DMS 273 treated with DMSO at 0.1 percent for 48 hours (cell line): ENCODE measurements around the gene LRRC3C.
A peak's percentile ranks its signal among the peaks of the same experiment; 100 is the strongest.
"Not testable (repeated sequence)": the region's sequence is repeated elsewhere in the genome, so short reads cannot be mapped to it uniquely, and the experiment has no call there.

ENCODE experiments used
- DNase-seq: peaks from one replicate; lab custom pipeline; 2025; lab: John Stamatoyannopoulos, UW

Gene LRRC3C

DNA sequence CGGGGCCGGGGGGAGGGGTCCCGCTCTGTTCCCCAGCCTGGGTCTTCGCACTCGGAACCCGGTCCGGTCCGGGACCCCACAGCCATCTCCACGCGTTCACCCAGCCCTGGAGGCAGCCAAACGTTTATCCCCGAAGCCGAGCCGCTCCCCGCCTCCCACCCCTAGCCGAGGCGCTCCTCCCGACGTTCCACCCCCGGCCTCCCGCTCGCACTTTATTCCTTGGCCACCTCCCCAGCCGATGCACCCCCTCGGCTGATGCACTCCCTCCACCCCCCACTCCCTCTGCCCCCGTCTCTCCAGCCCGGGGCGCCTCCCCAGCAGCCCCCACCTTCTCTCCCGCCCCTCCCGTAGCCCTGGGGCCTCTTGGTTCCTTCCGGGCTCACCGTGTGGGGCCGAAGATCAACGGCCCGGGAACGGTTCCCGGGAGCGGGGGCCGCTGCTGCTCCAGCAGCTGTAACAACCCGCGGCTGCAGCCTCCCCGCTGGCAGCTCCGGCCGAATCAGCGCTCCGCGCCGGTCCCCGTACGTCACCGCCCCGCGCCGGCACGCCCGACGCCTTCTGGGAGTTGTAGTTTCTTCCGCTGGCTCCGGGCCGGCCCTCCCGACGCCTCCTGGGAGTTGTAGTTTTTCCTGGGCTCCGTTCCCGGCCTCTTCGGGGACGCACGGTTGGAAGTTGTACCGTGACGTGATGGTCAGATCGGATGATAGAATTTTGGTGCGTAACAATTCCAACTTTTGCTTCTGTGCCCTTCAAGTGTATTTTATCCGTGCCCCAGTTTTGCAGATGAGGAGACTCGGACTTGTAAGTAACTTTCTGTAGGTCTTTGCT lies at the start of gene LRRC3C, which contains the start of gene ORMDL3:
Gene LRRC3C, plus strand, starts transcription at position 632 of the 828 bp plus-strand sequence. CDS start 13,792 bp downstream, outside the sequence.
Gene ORMDL3, minus strand, starts transcription at position 501 of the 828 bp plus-strand sequence. CDS start 3,398 bp downstream, outside the sequence.
- DNase-seq = peak; percentile 87

- DNase-seq = not testable (repeated sequence)
Observed at GRCh38 chr17:39886102-39886501, 41.4 kb upstream of the LRRC3C start.

DNA sequence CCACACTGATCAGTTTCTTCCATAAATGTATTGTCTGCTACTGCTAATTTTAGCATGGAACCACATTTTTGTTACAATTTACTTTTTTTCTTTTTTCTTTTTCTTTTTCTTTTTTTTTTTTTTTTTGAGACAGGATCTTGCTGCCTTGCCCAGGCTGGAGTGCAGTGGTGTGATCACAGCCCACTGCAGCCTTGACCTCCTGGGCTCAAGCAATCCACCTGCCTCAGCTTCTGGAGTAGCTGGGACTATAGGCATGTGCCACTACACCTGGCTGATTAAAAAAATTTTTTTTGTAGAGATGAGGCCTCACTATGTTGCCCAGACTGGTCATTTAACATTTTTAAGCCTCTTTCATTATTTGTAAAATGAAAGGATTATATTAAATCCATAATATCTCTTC lies 40.5 kb upstream of the LRRC3C start:
- no peak for DNase-seq

DNA sequence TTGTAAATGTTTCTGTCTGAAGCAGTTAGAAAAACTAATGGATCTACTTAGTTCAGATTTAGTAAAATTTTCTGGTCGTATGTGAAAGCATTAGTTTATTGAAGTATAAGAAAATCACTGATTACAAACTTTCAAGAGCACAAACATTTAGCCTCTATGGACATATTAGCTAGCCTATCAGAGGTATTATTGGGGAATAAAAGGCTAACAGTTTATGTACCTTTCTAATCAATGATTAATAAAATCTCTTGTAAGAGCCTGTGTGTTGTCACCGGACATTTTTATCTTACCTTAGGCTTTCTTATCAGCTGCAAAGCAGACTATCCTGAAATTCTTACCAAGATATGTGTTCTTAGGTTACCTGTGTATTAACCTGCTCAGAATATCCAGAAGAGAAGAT lies 38.3 kb upstream of the LRRC3C start:
- no peak for DNase-seq

DNA sequence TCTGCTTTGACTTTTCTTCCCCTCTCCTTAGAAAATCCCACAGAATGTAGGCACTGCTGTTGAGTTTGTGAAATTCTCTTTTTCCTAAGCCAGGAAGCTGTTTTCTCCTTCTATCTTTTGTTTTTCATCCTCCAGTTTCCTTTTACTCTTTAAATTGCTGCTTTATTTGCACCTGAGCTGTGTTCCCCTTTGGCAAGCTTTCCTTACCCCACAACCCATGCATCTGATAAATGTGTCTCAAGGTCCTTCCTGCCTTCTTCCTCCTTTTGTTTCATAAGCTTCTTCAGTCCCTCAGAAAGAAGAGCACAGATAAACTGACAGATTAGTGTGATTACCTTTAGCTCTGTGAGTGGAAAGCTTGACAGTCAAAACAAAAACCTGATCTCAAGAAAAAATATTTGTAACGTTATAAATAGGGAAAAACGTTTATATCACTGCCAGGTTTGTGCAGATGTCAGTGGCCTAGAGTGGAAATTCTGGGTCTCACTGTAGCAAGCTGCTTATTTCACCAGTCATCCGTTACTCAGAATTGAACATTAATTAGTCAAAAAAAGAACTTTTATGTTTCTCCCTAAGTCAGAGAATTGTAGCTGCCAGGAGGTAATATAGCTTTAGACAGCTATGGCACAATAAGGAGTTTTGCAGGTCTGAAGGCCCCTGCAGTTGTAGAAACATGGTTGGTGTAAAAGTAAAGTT lies 32.7 kb upstream of the LRRC3C start:
- no peak for DNase-seq

- no peak for DNase-seq
Observed at GRCh38 chr17:39898088-39898487, 29.4 kb upstream of the LRRC3C start.

DNA sequence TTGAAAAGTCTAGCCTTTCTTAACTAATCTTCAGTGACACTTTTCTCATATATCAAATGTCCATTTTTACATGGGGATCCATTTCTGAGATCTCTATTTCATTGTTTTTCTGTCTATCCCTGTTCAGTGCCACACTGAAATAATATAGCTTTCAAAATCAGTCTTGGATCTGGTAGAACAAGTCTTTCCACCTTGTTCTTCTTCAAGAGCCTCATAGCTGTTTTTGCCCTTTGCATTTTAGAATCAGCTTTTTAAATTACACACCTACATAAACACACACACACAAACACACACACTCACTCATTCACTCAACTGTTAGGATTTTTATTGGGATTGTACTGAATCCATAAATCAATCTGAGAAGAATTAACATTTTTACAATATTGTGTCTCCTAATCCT lies 28.3 kb upstream of the LRRC3C start:
- DNase-seq = no peak

DNA sequence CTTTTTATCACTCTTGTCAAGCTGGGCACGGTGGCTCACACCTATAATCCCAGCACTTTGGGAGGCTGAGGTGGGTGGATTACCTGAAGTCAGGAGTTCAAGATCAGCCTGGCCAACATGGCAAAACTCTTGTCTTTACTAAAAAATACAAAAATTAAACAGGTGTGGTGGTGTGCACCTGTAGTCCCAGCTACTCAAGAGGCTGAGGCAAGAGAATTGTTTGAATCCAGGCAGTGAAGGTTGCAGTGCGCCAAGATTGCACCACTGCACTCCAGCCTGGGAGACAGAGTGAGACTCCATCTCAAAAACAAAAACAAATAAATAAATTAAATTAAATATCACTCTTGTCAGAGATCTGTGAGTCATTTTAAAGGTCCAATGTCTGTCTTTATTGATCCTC lies 25.5 kb upstream of the LRRC3C start:
- DNase-seq = not testable (repeated sequence)

DNA sequence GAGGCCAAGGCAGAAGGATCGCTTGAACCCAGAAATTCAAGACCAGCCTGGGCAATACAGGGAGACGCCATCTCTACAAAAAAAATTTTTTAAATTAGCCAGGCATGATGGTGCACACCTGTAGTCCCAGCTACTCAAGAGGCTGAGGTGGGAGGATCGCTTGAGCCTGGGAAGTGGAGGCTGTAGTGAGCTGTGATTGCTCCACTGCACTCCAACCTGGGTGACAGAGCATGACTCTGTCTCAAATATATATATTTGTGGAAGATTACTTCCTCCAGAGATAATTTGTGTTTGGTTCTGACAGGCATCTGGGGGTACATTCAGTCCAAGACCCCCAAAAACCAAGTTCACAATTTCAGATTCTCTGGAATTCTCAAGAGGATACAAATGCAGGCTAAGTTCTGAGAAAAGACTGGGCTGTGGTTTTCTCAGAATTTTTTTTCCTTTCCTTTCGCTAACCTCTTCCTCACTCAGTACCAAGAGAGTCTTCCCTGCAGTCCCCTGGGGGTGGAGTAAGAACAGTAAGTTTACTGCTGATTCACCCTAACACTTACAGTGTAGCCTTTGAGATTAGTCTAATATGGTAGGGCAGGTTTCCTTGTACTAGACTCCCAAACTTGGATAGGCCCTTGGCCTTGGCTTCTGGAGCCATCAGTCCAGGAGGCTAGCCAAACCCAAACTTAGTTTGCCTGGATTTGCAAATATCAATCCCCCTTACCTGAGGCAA lies 24.2 kb upstream of the LRRC3C start:
- no peak for DNase-seq

DNA sequence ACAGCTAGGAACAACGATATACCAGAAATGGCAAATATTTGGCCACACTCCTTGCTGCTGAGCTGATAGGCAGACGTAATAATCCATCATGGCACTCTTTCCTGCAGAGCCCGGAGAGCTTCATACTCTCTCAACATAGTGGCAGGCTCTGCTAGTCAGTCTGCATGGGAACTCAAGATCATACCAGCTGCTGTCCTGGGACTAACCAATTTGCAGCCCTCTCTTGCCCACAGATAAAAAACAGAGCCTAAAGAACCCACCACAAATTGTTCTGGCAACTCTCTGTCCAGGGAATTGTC lies 22.6 kb upstream of the LRRC3C start:
- no peak for DNase-seq

GRCh38 chr17:39908789-39909352 lies 18.7 kb upstream of the LRRC3C start:
- no peak for DNase-seq

GRCh38 chr17:39913989-39914388 lies 13.5 kb upstream of the LRRC3C start:
- no peak for DNase-seq

DNA sequence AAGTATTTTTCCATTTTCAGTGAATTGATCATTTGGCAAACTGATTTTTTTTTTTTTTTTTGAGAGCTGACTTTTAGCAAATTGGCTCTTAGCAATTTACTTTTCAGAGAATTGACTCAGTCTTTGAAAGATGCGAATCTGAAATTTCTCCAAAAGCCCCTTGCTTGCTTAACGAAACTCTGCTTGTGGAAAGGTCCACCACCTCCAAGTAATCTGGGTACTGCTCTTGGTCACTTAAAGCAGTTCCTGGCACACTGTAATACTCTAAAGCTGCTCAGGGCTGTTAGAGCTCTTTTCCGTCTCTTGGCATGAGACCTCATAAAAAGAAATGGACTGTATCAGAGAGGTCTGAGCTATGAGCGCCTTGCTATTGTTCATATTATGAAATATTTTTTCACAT lies 12.0 kb upstream of the LRRC3C start:
- DNase-seq = no peak

DNA sequence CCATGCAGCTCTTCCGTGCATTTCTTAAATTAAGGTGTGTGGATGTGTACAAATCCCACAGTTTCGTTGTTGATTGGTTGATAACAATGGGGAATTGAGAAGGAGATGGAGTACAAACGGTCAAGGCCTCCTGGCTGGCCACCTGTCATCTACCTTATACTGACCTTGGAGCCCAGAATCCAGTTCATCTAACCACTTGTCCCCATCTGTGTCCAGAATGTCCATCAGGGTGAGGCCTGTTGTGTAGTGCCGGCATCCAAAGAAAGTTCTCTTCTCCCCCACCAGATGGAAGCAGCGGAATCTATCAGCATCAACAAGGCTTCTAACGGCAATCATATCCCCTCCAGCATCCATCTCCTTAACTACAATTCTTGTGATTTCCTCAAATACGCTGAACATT lies 10.6 kb upstream of the LRRC3C start:
- no peak for DNase-seq

DNA sequence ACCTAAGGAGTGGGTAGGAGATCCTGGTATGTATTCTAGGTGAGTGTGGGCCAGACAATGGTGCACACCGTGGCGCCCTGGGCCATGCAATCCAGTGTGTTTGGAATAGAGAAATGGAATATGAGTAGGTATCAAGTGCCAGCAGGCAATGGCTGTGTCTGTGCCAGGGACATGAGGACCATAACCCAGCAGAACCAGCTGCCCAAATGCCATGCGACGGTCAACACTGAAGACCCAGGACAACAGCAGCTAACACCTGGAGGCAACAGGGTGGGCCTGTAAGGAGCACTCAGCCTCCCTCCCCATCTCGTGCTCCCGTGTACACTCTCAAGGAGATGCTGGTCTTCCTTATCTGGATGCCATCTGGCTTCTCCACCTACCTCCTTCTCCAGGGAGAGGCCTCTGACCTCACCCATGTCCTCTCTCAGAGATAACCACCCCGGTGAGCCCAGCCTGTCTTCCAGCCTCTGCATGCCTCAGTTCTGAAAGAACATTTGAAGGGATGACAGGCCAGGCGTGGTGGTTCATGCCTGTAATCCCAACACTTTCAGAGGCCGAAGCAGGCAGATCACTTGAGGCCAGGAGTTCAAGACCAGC lies 8.3 kb upstream of the LRRC3C start:
- DNase-seq = no peak

DNA sequence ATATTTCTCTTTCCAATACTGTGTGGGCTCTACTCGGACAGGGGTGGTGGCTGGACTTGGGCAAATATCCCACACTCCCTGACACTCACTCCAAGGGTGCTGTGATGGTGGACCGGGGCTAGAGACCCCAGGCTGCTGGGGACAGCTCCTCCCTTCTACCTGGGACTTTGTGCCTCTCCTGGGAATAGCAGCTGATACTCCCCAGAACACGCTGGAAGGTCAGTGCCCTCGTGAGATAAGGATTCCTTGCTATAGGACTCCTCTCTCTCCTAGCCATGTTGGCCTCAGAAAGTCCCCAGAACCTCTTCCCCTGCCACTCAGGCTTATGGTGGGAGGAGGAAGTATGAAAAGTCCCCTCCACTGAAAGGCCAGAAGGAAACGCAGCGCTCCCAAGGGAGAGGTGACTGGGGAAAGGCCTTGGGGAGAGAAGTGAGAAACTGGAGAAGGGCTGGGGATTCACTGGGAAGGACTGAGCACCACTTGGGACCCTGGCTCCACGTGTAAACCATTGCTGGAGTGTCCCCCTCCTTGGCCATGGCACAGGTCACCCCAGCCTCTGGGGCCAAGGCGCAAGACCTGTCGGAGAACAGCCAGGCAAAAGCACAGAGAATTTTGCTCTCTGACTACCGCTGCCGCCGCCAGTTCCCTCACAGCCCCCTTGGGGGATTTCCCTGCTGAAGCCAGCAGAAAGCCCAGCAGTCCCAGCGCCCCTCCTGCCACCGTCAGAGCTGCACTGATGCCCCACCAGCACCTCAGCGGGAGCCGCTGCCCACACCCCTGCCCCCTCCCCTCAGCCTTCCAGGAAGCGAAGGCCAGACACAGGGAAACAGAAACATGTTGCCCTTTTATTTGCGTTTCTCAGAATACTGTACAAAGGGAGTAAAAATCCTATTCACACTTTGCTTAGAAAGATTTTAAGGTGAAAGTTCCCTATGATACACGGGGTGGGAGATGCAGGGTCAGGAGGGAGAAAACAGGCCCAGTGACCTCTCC lies 7.0 kb upstream of the LRRC3C start:
- DNase-seq = no peak

GRCh38 chr17:39921323-39921722 lies 6.2 kb upstream of the LRRC3C start:
- no peak for DNase-seq

DNA sequence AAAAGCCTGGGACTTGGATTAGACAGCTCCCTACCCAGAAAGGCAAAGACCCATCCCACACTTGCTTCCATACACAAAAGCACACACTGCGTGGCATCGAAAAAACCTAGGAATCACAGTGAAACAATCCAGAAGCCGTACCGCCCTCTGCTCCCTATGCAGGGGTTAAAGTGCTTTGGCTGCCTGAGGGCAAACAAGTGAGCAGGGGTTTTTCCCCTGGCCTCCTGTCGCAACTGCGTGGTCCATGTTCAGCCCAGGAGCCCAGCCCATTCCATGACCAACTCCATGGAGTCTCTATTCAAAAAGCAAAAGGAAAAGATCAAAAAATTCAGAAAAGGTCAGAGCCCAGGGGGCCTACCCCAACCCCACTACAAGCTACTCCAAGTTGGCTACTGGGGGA lies 5.5 kb upstream of the LRRC3C start:
- DNase-seq = no peak

DNA sequence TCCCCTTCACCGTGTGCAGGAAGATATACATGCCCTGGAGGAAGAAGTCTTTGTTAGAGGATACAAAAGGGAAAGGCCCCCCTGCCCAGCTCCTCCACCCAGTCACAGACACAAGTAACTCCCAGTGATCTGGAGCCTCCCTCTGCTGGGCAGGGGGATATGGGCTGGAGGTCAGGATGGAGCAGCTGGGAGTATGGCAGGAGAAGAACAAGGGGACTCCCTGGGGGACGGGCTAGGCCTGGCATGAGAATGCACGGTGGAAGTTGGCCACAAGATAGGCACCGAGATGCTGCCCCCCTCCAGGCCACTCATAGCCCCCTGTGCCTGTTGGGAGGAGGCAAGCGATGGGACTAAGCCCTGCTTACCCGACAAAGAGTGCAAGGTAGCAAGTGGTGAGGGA lies 4.3 kb upstream of the LRRC3C start:
- no peak for DNase-seq

DNA sequence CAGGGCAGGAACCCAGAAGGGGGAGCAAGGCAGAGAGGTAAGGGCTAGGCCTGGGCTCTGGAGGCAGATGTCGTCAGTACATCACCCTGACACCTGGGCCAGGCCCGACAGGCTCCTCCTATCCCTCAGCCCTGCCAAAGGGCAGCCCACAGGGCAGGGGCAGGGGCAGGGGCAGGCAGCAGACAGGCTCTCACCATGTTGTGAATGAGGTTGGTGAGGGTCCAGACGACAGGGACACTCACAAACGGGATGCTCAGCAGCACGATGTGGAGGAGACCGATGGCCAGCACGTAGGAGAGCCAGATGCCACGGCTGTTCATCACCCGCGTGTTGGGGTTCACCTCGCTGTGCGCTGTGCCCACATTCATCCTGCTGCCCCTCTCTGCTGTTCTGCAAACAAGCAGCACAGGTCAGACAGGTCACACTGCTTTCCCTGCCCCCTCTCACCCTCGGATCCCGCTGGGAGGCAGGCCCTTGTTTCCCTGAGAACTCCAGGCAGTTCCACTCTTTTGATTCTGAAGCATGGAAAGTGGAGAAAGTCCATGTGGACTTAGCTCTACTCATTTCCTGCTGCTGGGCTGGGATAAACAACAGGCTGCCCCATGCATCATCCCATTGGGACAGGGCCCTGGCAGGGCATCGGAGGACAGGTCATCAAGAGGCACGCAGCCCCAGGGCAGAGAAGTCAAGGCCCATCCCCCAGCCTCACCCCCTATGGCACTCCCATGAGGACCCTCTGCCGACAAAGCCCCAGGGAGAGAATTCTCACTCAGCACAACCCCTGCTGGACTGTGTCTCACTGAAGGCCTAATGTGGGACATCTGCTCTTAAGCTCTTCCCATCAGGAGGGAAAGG lies 3.5 kb upstream of the LRRC3C start:
- DNase-seq = no peak
